Neural cell (in vitro differentiated cells): ENCODE results near the gene PDIA6.

Source experiments
- EP300 ChIP-seq: fragments of 450-650 bp; conservative IDR thresholded peaks from 2 replicates; pipeline ENCODE4 v1.6.1; 2014; ENCODE audit warnings: antibody characterized with exemption, mild to moderate bottlenecking, moderate library complexity; ENCODE audit not compliant: poor library complexity, severe bottlenecking
- RAD21 ChIP-seq: fragments of 450-650 bp; conservative IDR thresholded peaks from 2 replicates; pipeline ENCODE4 v1.6.1; 2014; ENCODE audit warnings: antibody characterized with exemption, mild to moderate bottlenecking, moderate library complexity
- TF ChIP-seq, protein P1 (sequence below): fragments of 450-650 bp; IDR thresholded peaks from 2 replicates; pipeline ENCODE4 v1.5.1; 2014; ENCODE audit warnings: antibody characterized with exemption, mild to moderate bottlenecking, moderate library complexity; ENCODE audit not compliant: poor library complexity, severe bottlenecking

DNA sequence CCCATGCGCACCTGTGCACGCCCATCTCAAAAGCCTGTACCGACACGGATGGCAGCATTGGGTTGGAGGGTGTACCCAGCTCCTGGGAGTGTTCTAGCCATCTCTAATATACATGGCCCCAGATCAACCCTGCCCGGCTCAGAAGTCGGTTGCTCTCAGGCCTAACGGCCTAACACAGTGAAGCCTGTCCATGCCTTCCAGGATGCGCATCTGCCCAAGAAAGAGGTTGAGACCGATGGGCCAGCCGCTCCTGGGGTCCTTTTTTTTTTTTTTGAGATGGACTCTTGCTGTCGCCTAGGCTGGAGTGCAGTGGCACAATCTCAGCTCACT lies 32.1 kb downstream of the PDIA6 start:
- TF ChIP-seq RAD21: no peak
- TF ChIP-seq, protein P1, sequence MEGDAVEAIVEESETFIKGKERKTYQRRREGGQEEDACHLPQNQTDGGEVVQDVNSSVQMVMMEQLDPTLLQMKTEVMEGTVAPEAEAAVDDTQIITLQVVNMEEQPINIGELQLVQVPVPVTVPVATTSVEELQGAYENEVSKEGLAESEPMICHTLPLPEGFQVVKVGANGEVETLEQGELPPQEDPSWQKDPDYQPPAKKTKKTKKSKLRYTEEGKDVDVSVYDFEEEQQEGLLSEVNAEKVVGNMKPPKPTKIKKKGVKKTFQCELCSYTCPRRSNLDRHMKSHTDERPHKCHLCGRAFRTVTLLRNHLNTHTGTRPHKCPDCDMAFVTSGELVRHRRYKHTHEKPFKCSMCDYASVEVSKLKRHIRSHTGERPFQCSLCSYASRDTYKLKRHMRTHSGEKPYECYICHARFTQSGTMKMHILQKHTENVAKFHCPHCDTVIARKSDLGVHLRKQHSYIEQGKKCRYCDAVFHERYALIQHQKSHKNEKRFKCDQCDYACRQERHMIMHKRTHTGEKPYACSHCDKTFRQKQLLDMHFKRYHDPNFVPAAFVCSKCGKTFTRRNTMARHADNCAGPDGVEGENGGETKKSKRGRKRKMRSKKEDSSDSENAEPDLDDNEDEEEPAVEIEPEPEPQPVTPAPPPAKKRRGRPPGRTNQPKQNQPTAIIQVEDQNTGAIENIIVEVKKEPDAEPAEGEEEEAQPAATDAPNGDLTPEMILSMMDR: no peak
- TF ChIP-seq EP300: no peak
